PC-9 (cell line): ENCODE data around the gene IGFBP2. TPM values are rescaled to one million over a fixed set of nuclear protein-coding genes. Genes with fewer than 3 reads are reported as not detected.

Source experiments
- BruUV-seq: library from RNA; stranded (reverse); fragments of 400-500 nt; replicated peaks from 2 replicates; lab custom pipeline; 2021; lab: Mats Ljungman, UMichigan
- CTCF ChIA-PET: fragments of 300-600 bp; sonication (Branson Sonifier 250); formaldehyde crosslinking; loops from one replicate; lab custom pipeline; 2022; ENCODE audit warnings: antibody characterized with exemption; lab: Charles Lee
- POLR2A ChIA-PET: fragments of 300-600 bp; sonication (Branson Sonifier 250); formaldehyde crosslinking; loops from one replicate; lab custom pipeline; 2022; ENCODE audit warnings: antibody characterized with exemption; ENCODE audit not compliant: unreplicated experiment; lab: Charles Lee
- DNase-seq, 2 experiments: peaks; one replicate each; pipeline versions ENCODE4 v3.0.0 to v3.0.0-alpha.2; 2015 to 2022; ENCODE audit warnings: mixed read lengths in 1 of 2
- H2AFZ ChIP-seq: fragments of 200-600 bp; sonication (generic); 2 replicates; pipeline ENCODE4 v1.8.1; 2017; ENCODE audit warnings: antibody characterized with exemption
- H3F3A ChIP-seq: fragments of 200-600 bp; sonication (generic); 2 replicates; pipeline ENCODE4 v1.8.1; 2017; ENCODE audit warnings: antibody characterized with exemption, mild to moderate bottlenecking, low read depth; ENCODE audit not compliant: insufficient read depth
- H3K27ac ChIP-seq: fragments of 200-600 bp; sonication (generic); 2 replicates; pipeline ENCODE4 v1.6.1; 2016; ENCODE audit warnings: mixed run types
- H3K27me3 ChIP-seq: fragments of 200-600 bp; sonication (generic); 2 replicates; pipeline ENCODE4 v1.6.1; 2016; ENCODE audit warnings: low read depth, mixed run types; ENCODE audit not compliant: insufficient read depth
- H3K36me3 ChIP-seq: fragments of 200-600 bp; sonication (generic); 2 replicates; pipeline ENCODE4 v1.6.1; 2016; ENCODE audit warnings: low read depth, mixed run types
- H3K4me1 ChIP-seq: fragments of 200-600 bp; sonication (generic); replicated peaks from 2 replicates; pipeline ENCODE4 v1.6.1; 2016; ENCODE audit warnings: mixed run types; ENCODE audit not compliant: insufficient read depth
- H3K4me2 ChIP-seq: fragments of 200-600 bp; sonication (generic); 2 replicates; pipeline ENCODE4 v1.6.1; 2017; ENCODE audit warnings: mixed run types
- H3K4me3 ChIP-seq: fragments of 200-600 bp; sonication (generic); 2 replicates; pipeline ENCODE4 v1.6.1; 2016; ENCODE audit warnings: mixed run types
- H3K79me2 ChIP-seq: fragments of 200-600 bp; sonication (generic); 2 replicates; pipeline ENCODE4 v1.6.1; 2017; ENCODE audit warnings: low read depth, mixed run types
- H3K9me2 ChIP-seq: fragments of 200-600 bp; sonication (generic); 2 replicates; pipeline ENCODE4 v1.8.1; 2017; ENCODE audit warnings: mild to moderate bottlenecking; ENCODE audit not compliant: insufficient read depth
- H3K9me3 ChIP-seq: fragments of 200-600 bp; sonication (generic); 2 replicates; pipeline ENCODE4 v1.8.1; 2016; ENCODE audit warnings: low read depth; ENCODE audit not compliant: insufficient read depth
- H4K20me1 ChIP-seq: fragments of 200-600 bp; sonication (generic); 2 replicates; pipeline ENCODE4 v1.8.1; 2017; ENCODE audit not compliant: insufficient read depth
- CTCF ChIP-seq: fragments of 200-600 bp; sonication (generic); conservative IDR thresholded peaks from 2 replicates; pipeline ENCODE4 v1.6.1; 2017; ENCODE audit warnings: mixed run types, antibody characterized with exemption, mild to moderate bottlenecking, moderate library complexity
- EZH2 ChIP-seq: fragments of 200-600 bp; sonication (generic); IDR thresholded peaks from 2 replicates; pipeline ENCODE4 v1.8.0; 2017; ENCODE audit warnings: antibody characterized with exemption, low read depth
- intact Hi-C: fragments of 100-400 bp; cut with micrococcal nuclease; formaldehyde crosslinking; loops from one replicate; pipeline ENCODE4 v1.10.0; 2022; ENCODE audit not compliant: unreplicated experiment
- total RNA-seq: library from RNA; stranded (reverse); gene quantifications from 2 replicates; pipeline ENCODE4 v1.2.3, GENCODE V29; 2021

The IGFBP2 gene
- total RNA-seq, 1 experiment from 2014 or later: 106 TPM

- Histone ChIP-seq H2AFZ (no peak overlapping the region), H3K9me2 (no peaks in the 10 kb centered on the region), H3K79me2 (no peaks in the 10 kb centered on the region), H4K20me1 (no peaks in the 10 kb centered on the region), H3K27ac (no peak overlapping the region), H3K9me3 (no peaks in the 10 kb centered on the region), H3K4me3 (no peak overlapping the region), H3K4me1 (0 out of 2 replicates have a peak, but pooled peaks cover 7% of the 10 kb centered on the region), H3F3A (no peaks in the 10 kb centered on the region), H3K4me2 (no peak overlapping the region), H3K27me3 (no peaks in the 10 kb centered on the region), H3K36me3 (no peaks in the 10 kb centered on the region)
- DNase-seq: no peak
- BruUV-seq: no TSS peak
- intact Hi-C loops: loop anchor here (2.0 kb wide), 1 partner anchor 16 kb away; no protein-coding TSS in a partner anchor
- POLR2A ChIA-PET: no interaction called here
- TF ChIP-seq EZH2: no peak
- TF ChIP-seq CTCF: no peak
- CTCF ChIA-PET: no interaction called here
These were observed 42.4 kb upstream of the IGFBP2 start for GRCh38 chr2:216590780-216591179.

- Histone ChIP-seq H3K4me3 (no peak overlapping the region), H3K27ac (no peak overlapping the region), H3K9me2 (no peaks in the 10 kb centered on the region), H3K79me2 (no peaks in the 10 kb centered on the region), H3K9me3 (no peaks in the 10 kb centered on the region), H3F3A (peaks cover under 1% of the 10 kb centered on the region; the same call in 1 of the 2 replicates), H3K27me3 (no peaks in the 10 kb centered on the region), H3K4me2 (no peak overlapping the region), H3K36me3 (no peaks in the 10 kb centered on the region), H2AFZ (no peak overlapping the region), H3K4me1 (peaks cover 11% of the 10 kb centered on the region; the same call in 1 of the 2 replicates), H4K20me1 (no peaks in the 10 kb centered on the region)
- CTCF ChIA-PET: no interaction called here
- no peak for DNase-seq
- POLR2A ChIA-PET: no interaction called here
- TF ChIP-seq CTCF (no peak), EZH2 (no peak)
- intact Hi-C loops: loop anchor here (2.0 kb wide), 1 partner anchor 15 kb away; no protein-coding TSS in a partner anchor
- no TSS peak for BruUV-seq
These were observed 41.7 kb upstream of the IGFBP2 start for GRCh38 chr2:216591480-216591879.

GRCh38 chr2:216594081-216594480 is 39.1 kb upstream of the IGFBP2 start:
- DNase-seq: no peak

More at GRCh38 chr2:216594081-216594480, 39.1 kb upstream of the IGFBP2 start:
- no peak for TF ChIP-seq CTCF
- TF ChIP-seq EZH2: no peak
- intact Hi-C loops: no loop called here
- Histone ChIP-seq H3K4me2 (no peak overlapping the region), H3K36me3 (no peaks in the 10 kb centered on the region), H3F3A (peaks cover 6% of the 10 kb centered on the region; the same call in 1 of the 2 replicates), H3K79me2 (no peaks in the 10 kb centered on the region), H4K20me1 (no peaks in the 10 kb centered on the region), H3K4me3 (no peak overlapping the region), H3K9me3 (no peaks in the 10 kb centered on the region), H3K4me1 (peaks cover 24% of the 10 kb centered on the region; the same call in 1 of the 2 replicates), H3K27me3 (no peaks in the 10 kb centered on the region), H3K9me2 (no peaks in the 10 kb centered on the region), H3K27ac (no peak overlapping the region), H2AFZ (no peak overlapping the region)
- POLR2A ChIA-PET: no interaction called here
- BruUV-seq: no TSS peak
- CTCF ChIA-PET: no interaction called here
